SK-N-SH (cell line): ENCODE data around the gene GRM6. TPM values are rescaled to one million over a fixed set of nuclear protein-coding genes. Genes with fewer than 3 reads are reported as not detected.

Experiments
- CTCF ChIA-PET: fragments of 300-600, 350-600 bp; formaldehyde crosslinking; extraction: SDS; loops from one replicate; lab custom pipeline; 2021; lab: Yijun Ruan, JAX
- POLR2A ChIA-PET: fragments of 350-600 bp; sonication (Branson Sonifier 250); formaldehyde crosslinking; extraction: SDS; loops from one replicate; lab custom pipeline; 2020; ENCODE audit warnings: antibody characterized with exemption, inconsistent platforms; lab: Yijun Ruan, JAX
- DNase-seq: peaks from one replicate; pipeline ENCODE4 v3.0.0; 2012
- H2AFZ ChIP-seq: fragments of 200-600 bp; sonication (generic); 2 replicates; pipeline ENCODE4 v1.8.1; 2016; ENCODE audit warnings: antibody characterized with exemption, mild to moderate bottlenecking, low read depth
- H3F3A ChIP-seq: fragments of 200-600 bp; sonication (generic); replicated peaks from 2 replicates; pipeline ENCODE3; 2016; ENCODE audit warnings: antibody characterized with exemption, mild to moderate bottlenecking; ENCODE audit not compliant: insufficient read depth
- H3K27ac ChIP-seq, 2 experiments: fragments of 200-500 bp in 1 of 2; fragments of 200-600 bp in 1 of 2; sonication (Bioruptor generic) in 1 of 2; sonication (generic), shearing (Covaris generic) in 1 of 2; 2 replicates each; pipeline versions ENCODE4 v1.5.1 to v1.6.1; 2014 to 2016; ENCODE audit warnings: low read depth in 2 of 2, inconsistent platforms in 1 of 2, low read length in 1 of 2, mild to moderate bottlenecking in 1 of 2, mixed read lengths in 1 of 2
- H3K27me3 ChIP-seq: fragments of 200-600 bp; sonication (generic), shearing (Covaris generic); 2 replicates; pipeline ENCODE4 v1.6.1; 2016; ENCODE audit warnings: mixed run types; ENCODE audit not compliant: insufficient read depth
- H3K36me3 ChIP-seq, 2 experiments: fragments of 200-500 bp in 1 of 2; fragments of 200-600 bp in 1 of 2; sonication (Bioruptor generic) in 1 of 2; sonication (generic) in 1 of 2; replicated peaks in 1 of 2; 2 replicates each; pipeline versions ENCODE3 to v1.5.1; 2014 to 2016; ENCODE audit warnings: low read length in 1 of 2, mild to moderate bottlenecking in 1 of 2; ENCODE audit not compliant: insufficient read depth in 2 of 2, control insufficient read depth in 1 of 2
- H3K4me1 ChIP-seq, 2 experiments: fragments of 200-500 bp in 1 of 2; fragments of 200-600 bp in 1 of 2; sonication (Bioruptor generic) in 1 of 2; sonication (generic), shearing (Covaris generic) in 1 of 2; 2 replicates each; pipeline versions ENCODE4 v1.5.1 to v1.6.1; 2014 to 2016; ENCODE audit warnings: low read depth in 1 of 2, low read length in 1 of 2, mixed run types in 1 of 2; ENCODE audit not compliant: insufficient read depth in 2 of 2, control insufficient read depth in 1 of 2
- H3K4me2 ChIP-seq: fragments of 200-600 bp; sonication (generic), shearing (Covaris generic); 2 replicates; pipeline ENCODE4 v1.6.1; 2017; ENCODE audit warnings: mixed run types
- H3K4me3 ChIP-seq, 2 experiments: fragments of 200-500 bp in 1 of 2; fragments of 200-600 bp in 1 of 2; sonication (Bioruptor generic) in 1 of 2; sonication (generic), shearing (Covaris generic) in 1 of 2; 2 replicates each; pipeline versions ENCODE4 v1.5.1 to v1.8.1; 2014 to 2016; ENCODE audit warnings: low read depth in 2 of 2, inconsistent platforms in 1 of 2, low read length in 1 of 2, mild to moderate bottlenecking in 1 of 2, mixed read lengths in 1 of 2, moderate library complexity in 1 of 2
- H3K79me2 ChIP-seq: fragments of 200-600 bp; sonication (generic); 2 replicates; pipeline ENCODE4 v1.8.1; 2017; ENCODE audit warnings: mild to moderate bottlenecking; ENCODE audit not compliant: insufficient read depth
- H3K9ac ChIP-seq: fragments of 200-600 bp; sonication (generic); 2 replicates; pipeline ENCODE4 v1.6.1; 2017; ENCODE audit warnings: mixed run types
- H3K9me2 ChIP-seq: fragments of 200-600 bp; sonication (generic); 2 replicates; pipeline ENCODE4 v1.6.1; 2017; ENCODE audit warnings: mixed run types
- H3K9me3 ChIP-seq: fragments of 200-600 bp; sonication (generic); 2 replicates; pipeline ENCODE4 v1.6.1; 2017; ENCODE audit warnings: mixed run types, mild to moderate bottlenecking, moderate library complexity
- H4K20me1 ChIP-seq: fragments of 200-600 bp; sonication (generic); 2 replicates; pipeline ENCODE4 v1.6.1; 2017; ENCODE audit warnings: mild to moderate bottlenecking, mixed run types; ENCODE audit not compliant: insufficient read depth
- CHD2 ChIP-seq: fragments of 150-350 bp; IDR thresholded peaks from 2 replicates; pipeline ENCODE4 v1.6.1; 2018; ENCODE audit warnings: low read length; ENCODE audit not compliant: partially characterized antibody
- CTCF ChIP-seq: fragments of 200-600 bp; sonication (generic); IDR thresholded peaks from 2 replicates; pipeline ENCODE4 v1.6.1; 2017; ENCODE audit warnings: antibody characterized with exemption, mild to moderate bottlenecking, moderate library complexity
- EP300 ChIP-seq, 2 experiments: IDR thresholded peaks; 2 replicates each; pipeline versions ENCODE4 v1.4.0 to v1.6.1; 2012; ENCODE audit warnings: borderline replicate concordance in 1 of 2, low read depth in 1 of 2, low read length in 1 of 2
- FOSL2 ChIP-seq: IDR thresholded peaks from 2 replicates; pipeline ENCODE4 v1.4.0; 2012; ENCODE audit warnings: low read depth, mild to moderate bottlenecking, moderate library complexity, borderline replicate concordance
- FOXJ3 ChIP-seq: sonication (generic); formaldehyde crosslinking; IDR thresholded peaks from 2 replicates; pipeline ENCODE4 v1.5.1; 2020; ENCODE audit warnings: mild to moderate bottlenecking, missing genetic modification reagents
- FOXM1 ChIP-seq: IDR thresholded peaks from 2 replicates; pipeline ENCODE4 v1.4.0; 2012; ENCODE audit warnings: low read depth, mild to moderate bottlenecking
- GATA2 ChIP-seq: sonication (generic); formaldehyde crosslinking; IDR thresholded peaks from 2 replicates; pipeline ENCODE4 v1.5.0; 2020; ENCODE audit warnings: mild to moderate bottlenecking, missing genetic modification reagents
- JUND ChIP-seq: IDR thresholded peaks from 2 replicates; pipeline ENCODE4 v1.4.0; 2012
- NRF1 ChIP-seq: IDR thresholded peaks from 2 replicates; pipeline ENCODE4 v1.6.1; 2012; ENCODE audit warnings: low read depth, mild to moderate bottlenecking, low read length
- PBX3 ChIP-seq: IDR thresholded peaks from 2 replicates; pipeline ENCODE4; 2012
- RXRA ChIP-seq: IDR thresholded peaks from 2 replicates; pipeline ENCODE4 v1.4.0; 2012; ENCODE audit warnings: low read depth, mild to moderate bottlenecking, borderline replicate concordance
- SMC3 ChIP-seq: IDR thresholded peaks from 2 replicates; pipeline ENCODE4 v1.6.1; 2012; ENCODE audit warnings: low read depth, low read length, improper control_type of control experiment
- TCF12 ChIP-seq: IDR thresholded peaks from 2 replicates; pipeline ENCODE4 v1.4.0; 2012
- TEAD4 ChIP-seq: IDR thresholded peaks from 2 replicates; pipeline ENCODE4 v1.4.0; 2012; ENCODE audit warnings: mild to moderate bottlenecking, borderline replicate concordance; ENCODE audit not compliant: insufficient read depth
- USF1 ChIP-seq: IDR thresholded peaks from 2 replicates; pipeline ENCODE4 v1.4.0; 2012; ENCODE audit warnings: low read depth, borderline replicate concordance
- USF2 ChIP-seq: fragments of 150-350 bp; IDR thresholded peaks from 2 replicates; pipeline ENCODE4 v1.6.1; 2017; ENCODE audit warnings: antibody characterized with exemption, low read length, low read depth, borderline replicate concordance
- WGBS: methylation state at CpG from one replicate; pipeline ENCODE4 v1.1.6; 2017; ENCODE audit warnings: low lambda C conversion rate; 5-methylcytosine and 5-hydroxymethylcytosine counted together
- polyA plus RNA-seq, 3 experiments: library from polyadenylated mRNA; depleted of rRNA; stranded (reverse); fragments of >200 nt; gene quantifications; 2 replicates each; pipeline ENCODE4 v1.2.3, GENCODE V29; 2012

The GRM6 gene
- polyA plus RNA-seq, 1 of the 3 experiments (the other 2 are of a cell fraction): not detected

- Histone ChIP-seq H2AFZ (no peak overlapping the region), H3K36me3 (no peaks in the 10 kb centered on the region), H4K20me1 (no peaks in the 10 kb centered on the region), H3K9me2 (no peaks in the 10 kb centered on the region), H3K27me3 (no peaks in the 10 kb centered on the region), H3F3A (no peaks in the 10 kb centered on the region), H3K27ac (no peak overlapping the region), H3K4me3 (no peak overlapping the region), H3K4me1 (no peaks in the 10 kb centered on the region; a peak in 1 of 4 replicates), H3K79me2 (no peaks in the 10 kb centered on the region), H3K4me2 (no peak overlapping the region), H3K9ac (no peak overlapping the region), H3K9me3 (no peaks in the 10 kb centered on the region)
- ChIA-PET POLR2A (no interaction called here), CTCF (no interaction called here)
- WGBS: 18% methylated on average over 6 of the region's 13 CpGs
- no peak for DNase-seq
- TF ChIP-seq TEAD4 (no peak), FOXM1 (no peak), NRF1 (no peak), PBX3 (no peak), FOXJ3 (no peak), EP300 (IDR thresholded peaks at IDR 0.05; ENCODE audit: borderline replicate concordance in 1 of 2, low read depth in 1 of 2, low read length in 1 of 2) (no peak), TCF12 (no peak), USF2 (no peak)
Measured at GRCh38 chr5:178998441-178998840, 3.3 kb upstream of the GRM6 start.

GRCh38 chr5:178997191-178997590 lies 2.1 kb upstream of the GRM6 start:
- Histone ChIP-seq H3K9ac (no peak overlapping the region), H2AFZ (no peak overlapping the region), H3K9me2 (no peaks in the 10 kb centered on the region), H3K4me2 (no peak overlapping the region), H4K20me1 (no peaks in the 10 kb centered on the region), H3F3A (no peaks in the 10 kb centered on the region), H3K4me1 (no peaks in the 10 kb centered on the region; a peak in 1 of 4 replicates), H3K36me3 (no peaks in the 10 kb centered on the region), H3K4me3 (no peak overlapping the region), H3K79me2 (no peaks in the 10 kb centered on the region), H3K27me3 (no peaks in the 10 kb centered on the region), H3K27ac (no peak overlapping the region), H3K9me3 (no peaks in the 10 kb centered on the region)
- 9% methylated on average over 6 of the region's 6 CpGs for WGBS
- POLR2A ChIA-PET: no interaction called here
- TF ChIP-seq GATA2 (CRISPR knock-in tag): no peak
- no peak for TF ChIP-seq SMC3
- TF ChIP-seq CTCF: no peak
- TF ChIP-seq FOSL2: no peak
- TF ChIP-seq NRF1: no peak
- TF ChIP-seq FOXM1: no peak
- TF ChIP-seq PBX3: no peak
- TF ChIP-seq CHD2: no peak
- TF ChIP-seq TCF12: no peak
- TF ChIP-seq RXRA: no peak
- no peak for TF ChIP-seq USF1
- TF ChIP-seq JUND: no peak
- TF ChIP-seq EP300 (IDR thresholded peaks at IDR 0.05; ENCODE audit: borderline replicate concordance in 1 of 2, low read depth in 1 of 2, low read length in 1 of 2): no peak
- no peak for DNase-seq
- CTCF ChIA-PET: no interaction called here
